ENCODE measurements around the gene PNLDC1.

Gene PNLDC1

GRCh38 chr6:159797554-159797953 lies 2.5 kb upstream of the PNLDC1 start:
- H3K36me3 ChIP-seq (replicated peaks; ENCODE audit: insufficient read depth, low read length), result no peaks in the 10 kb centered on the region
- H3K27me3 ChIP-seq (replicated peaks; ENCODE audit: insufficient read depth, low read length), result no peaks in the 10 kb centered on the region

GRCh38 chr6:159801935-159802334 lies 1.9 kb downstream of the PNLDC1 start:
- no peak for DNase-seq
- H3F3A ChIP-seq (ENCODE audit: insufficient read depth, low read length), result no peaks in the 10 kb centered on the region
- no peak overlapping the region for H3K4me2 ChIP-seq (ENCODE audit: low read depth, low read length)
- no peaks in the 10 kb centered on the region for H3K79me2 ChIP-seq (ENCODE audit: low read length)
- no peaks in the 10 kb centered on the region for H3K4me1 ChIP-seq (ENCODE audit: low read length)
- no peaks in the 10 kb centered on the region for H3K36me3 ChIP-seq (replicated peaks; ENCODE audit: insufficient read depth, low read length)
- no peak for TF ChIP-seq EZH2phosphoT487 (IDR thresholded peaks at IDR 0.05; ENCODE audit: low read length)
- no peak overlapping the region for H3K9ac ChIP-seq (ENCODE audit: low read length)
- no peaks in the 10 kb centered on the region for H3K27me3 ChIP-seq (replicated peaks; ENCODE audit: insufficient read depth, low read length)
- no peak overlapping the region for H2AFZ ChIP-seq (ENCODE audit: low read length)
- H4K20me1 ChIP-seq (ENCODE audit: insufficient read depth, low read length), result no peaks in the 10 kb centered on the region
- H3K4me3 ChIP-seq (ENCODE audit: low read length), result no peak overlapping the region
- no peaks in the 10 kb centered on the region for H3K9me3 ChIP-seq (replicated peaks; ENCODE audit: insufficient read depth, low read length)
- H3K27ac ChIP-seq (ENCODE audit: low read length), result no peak overlapping the region
- H3K9me2 ChIP-seq (replicated peaks; ENCODE audit: insufficient read depth, low read length), result no peaks in the 10 kb centered on the region

More at GRCh38 chr6:159797554-159797953, 2.5 kb upstream of the PNLDC1 start:
- H3K27ac ChIP-seq (ENCODE audit: low read length), result no peak overlapping the region
- H3K4me3 ChIP-seq (ENCODE audit: low read length), result no peak overlapping the region
- TF ChIP-seq CTCF (IDR thresholded peaks at IDR 0.05; ENCODE audit: low read length) (no peak), EZH2phosphoT487 (IDR thresholded peaks at IDR 0.05; ENCODE audit: low read length) (no peak), EZH2 (optimal IDR thresholded peaks at IDR 0.05; ENCODE audit: low read depth, low read length) (no peak)
- H4K20me1 ChIP-seq (ENCODE audit: insufficient read depth, low read length), result no peaks in the 10 kb centered on the region
- DNase-seq, result no peak
- no peak overlapping the region for H3K9ac ChIP-seq (ENCODE audit: low read length)
- H2AFZ ChIP-seq (ENCODE audit: low read length), result no peak overlapping the region
- H3K4me2 ChIP-seq (ENCODE audit: low read depth, low read length), result no peak overlapping the region
- H3F3A ChIP-seq (ENCODE audit: insufficient read depth, low read length), result no peaks in the 10 kb centered on the region
- no peaks in the 10 kb centered on the region for H3K9me3 ChIP-seq (replicated peaks; ENCODE audit: insufficient read depth, low read length)
- no peaks in the 10 kb centered on the region for H3K4me1 ChIP-seq (ENCODE audit: low read length)
- H3K9me2 ChIP-seq (replicated peaks; ENCODE audit: insufficient read depth, low read length), result no peaks in the 10 kb centered on the region
- peaks cover 17% of the 10 kb centered on the region for H3K79me2 ChIP-seq (ENCODE audit: low read length)

- H3K9me2 ChIP-seq (replicated peaks; ENCODE audit: insufficient read depth, low read length), result no peaks in the 10 kb centered on the region
- H2AFZ ChIP-seq (ENCODE audit: low read length), result no peak overlapping the region
- H4K20me1 ChIP-seq (ENCODE audit: insufficient read depth, low read length), result no peaks in the 10 kb centered on the region
- H3K4me1 ChIP-seq (ENCODE audit: low read length), result peaks cover 8% of the 10 kb centered on the region
- DNase-seq, result no peak
- H3K4me2 ChIP-seq (ENCODE audit: low read depth, low read length), result no peak overlapping the region
- H3K36me3 ChIP-seq (replicated peaks; ENCODE audit: insufficient read depth, low read length), result no peaks in the 10 kb centered on the region
- H3K27ac ChIP-seq (ENCODE audit: low read length), result no peak overlapping the region
- H3K4me3 ChIP-seq (ENCODE audit: low read length), result no peak overlapping the region
- H3K27me3 ChIP-seq (replicated peaks; ENCODE audit: insufficient read depth, low read length), result no peaks in the 10 kb centered on the region
- no peaks in the 10 kb centered on the region for H3K79me2 ChIP-seq (ENCODE audit: low read length)
- no peak overlapping the region for H3K9ac ChIP-seq (ENCODE audit: low read length)
- no peaks in the 10 kb centered on the region for H3F3A ChIP-seq (ENCODE audit: insufficient read depth, low read length)
- TF ChIP-seq EZH2phosphoT487 (IDR thresholded peaks at IDR 0.05; ENCODE audit: low read length) (no peak), CTCF (IDR thresholded peaks at IDR 0.05; ENCODE audit: low read length) (no peak)
- no peaks in the 10 kb centered on the region for H3K9me3 ChIP-seq (replicated peaks; ENCODE audit: insufficient read depth, low read length)
Observed at GRCh38 chr6:159804504-159804903, 4.4 kb downstream of the PNLDC1 start.

GRCh38 chr6:159805440-159806020 lies 5.5 kb downstream of the PNLDC1 start:
- H3K79me2 ChIP-seq (ENCODE audit: low read length), result no peaks in the 10 kb centered on the region
- no peak overlapping the region for H3K4me3 ChIP-seq (ENCODE audit: low read length)
- TF ChIP-seq EZH2 (optimal IDR thresholded peaks at IDR 0.05; ENCODE audit: low read depth, low read length) (no peak), EZH2phosphoT487 (IDR thresholded peaks at IDR 0.05; ENCODE audit: low read length) (no peak), CTCF (IDR thresholded peaks at IDR 0.05; ENCODE audit: low read length) (no peak)
- no peak overlapping the region for H3K4me2 ChIP-seq (ENCODE audit: low read depth, low read length)
- no peaks in the 10 kb centered on the region for H3F3A ChIP-seq (ENCODE audit: insufficient read depth, low read length)
- H3K36me3 ChIP-seq (replicated peaks; ENCODE audit: insufficient read depth, low read length), result no peaks in the 10 kb centered on the region
- no peak overlapping the region for H3K9ac ChIP-seq (ENCODE audit: low read length)
- no peaks in the 10 kb centered on the region for H3K27me3 ChIP-seq (replicated peaks; ENCODE audit: insufficient read depth, low read length)
- H4K20me1 ChIP-seq (ENCODE audit: insufficient read depth, low read length), result no peaks in the 10 kb centered on the region
- H3K9me3 ChIP-seq (replicated peaks; ENCODE audit: insufficient read depth, low read length), result no peaks in the 10 kb centered on the region
- no peak overlapping the region for H3K27ac ChIP-seq (ENCODE audit: low read length)
- H3K4me1 ChIP-seq (ENCODE audit: low read length), result peaks cover 11% of the 10 kb centered on the region
- no peaks in the 10 kb centered on the region for H3K9me2 ChIP-seq (replicated peaks; ENCODE audit: insufficient read depth, low read length)
- H2AFZ ChIP-seq (ENCODE audit: low read length), result no peak overlapping the region
- no peak for DNase-seq

Measured in MM.1S (cell line).